PC-3 (cell line): ENCODE results near the gene NALCN. TPM values are rescaled to one million over a fixed set of nuclear protein-coding genes. Genes with fewer than 3 reads are reported as not detected.

Experiments
- ATAC-seq: fragments of 200-7000 bp; cut with Tn5 transposase; 2 replicates; pipeline ENCODE4 v1.9.1; 2020; ENCODE audit warnings: mild to moderate bottlenecking, moderate library complexity
- BruUV-seq: library from RNA; stranded (reverse); fragments of 400-500 nt; replicated peaks from 2 replicates; lab custom pipeline; 2021; lab: Mats Ljungman, UMichigan
- CTCF ChIA-PET: fragments of 300-600 bp; sonication (Branson Sonifier 250); formaldehyde crosslinking; loops from one replicate; lab custom pipeline; 2022; ENCODE audit warnings: antibody characterized with exemption; lab: Charles Lee
- POLR2A ChIA-PET: fragments of 300-600 bp; sonication (Branson Sonifier 250); formaldehyde crosslinking; loops from one replicate; lab custom pipeline; 2022; ENCODE audit warnings: antibody characterized with exemption; ENCODE audit not compliant: unreplicated experiment; lab: Charles Lee
- DNase-seq: peaks from one replicate; pipeline ENCODE4 v3.0.0-alpha.2; 2015
- H2AFZ ChIP-seq: fragments of 300-600 bp; sonication (generic); 2 replicates; pipeline ENCODE4 v1.6.0; 2016; ENCODE audit warnings: antibody characterized with exemption, low read length
- H3F3A ChIP-seq: fragments of 300-600 bp; sonication (generic); one replicate; pipeline ENCODE4 v1.6.0; 2017; ENCODE audit warnings: antibody characterized with exemption, low read length, control low read depth, mild to moderate bottlenecking; ENCODE audit not compliant: unreplicated experiment
- H3K27ac ChIP-seq: fragments of 300-600 bp; sonication (generic); 2 replicates; pipeline ENCODE4 v1.5.1; 2016; ENCODE audit warnings: mild to moderate bottlenecking, low read length
- H3K27me3 ChIP-seq: fragments of 300-600 bp; sonication (generic); 2 replicates; pipeline ENCODE4 v1.6.1; 2016; ENCODE audit warnings: low read length, mixed read lengths
- H3K36me3 ChIP-seq: fragments of 300-600 bp; sonication (generic); 2 replicates; pipeline ENCODE4 v1.6.1; 2016; ENCODE audit warnings: low read depth, mixed run types, low read length, mixed read lengths
- H3K4me1 ChIP-seq: fragments of 300-600 bp; sonication (generic); 2 replicates; pipeline ENCODE4 v1.5.1; 2016; ENCODE audit warnings: low read length; ENCODE audit not compliant: insufficient read depth
- H3K4me2 ChIP-seq: fragments of 300-600 bp; sonication (generic); 2 replicates; pipeline ENCODE4 v1.6.0; 2016; ENCODE audit warnings: low read length
- H3K4me3 ChIP-seq: fragments of 300-600 bp; sonication (generic); 2 replicates; pipeline ENCODE4 v1.5.1; 2016; ENCODE audit warnings: mild to moderate bottlenecking, low read length, mixed read lengths
- H3K79me2 ChIP-seq: fragments of 300-600 bp; sonication (generic); 2 replicates; pipeline ENCODE4 v1.6.1; 2017; ENCODE audit warnings: low read length, mixed read lengths
- H3K9ac ChIP-seq: fragments of 300-600 bp; sonication (generic); 2 replicates; pipeline ENCODE4 v1.6.0; 2016; ENCODE audit warnings: mild to moderate bottlenecking, low read length
- H3K9me2 ChIP-seq: fragments of 300-600 bp; sonication (generic); replicated peaks from 2 replicates; pipeline ENCODE4 v1.6.1; 2016; ENCODE audit warnings: mixed run types, low read length, mixed read lengths
- H3K9me3 ChIP-seq: fragments of 300-600 bp; sonication (generic); 2 replicates; pipeline ENCODE4 v1.6.1; 2016; ENCODE audit warnings: low read length, mixed read lengths
- H4K20me1 ChIP-seq: fragments of 300-600 bp; sonication (generic); 2 replicates; pipeline ENCODE4 v1.6.1; 2016; ENCODE audit warnings: low read length, mixed read lengths
- CTCF ChIP-seq: fragments of 300-600 bp; sonication (generic); conservative IDR thresholded peaks from 2 replicates; pipeline ENCODE4 v1.5.1; 2017; ENCODE audit warnings: antibody characterized with exemption, low read depth, mild to moderate bottlenecking, low read length
- EZH2 ChIP-seq: fragments of 300-600 bp; sonication (generic); IDR thresholded peaks from one replicate; pipeline ENCODE4 v1.6.1; 2017; ENCODE audit warnings: antibody characterized with exemption, mild to moderate bottlenecking, low read length; ENCODE audit not compliant: unreplicated experiment
- EZH2phosphoT487 ChIP-seq: fragments of 300-600 bp; sonication (generic); IDR thresholded peaks from 2 replicates; pipeline ENCODE4 v1.6.1; 2018; ENCODE audit warnings: mild to moderate bottlenecking, antibody characterized with exemption, low read length, borderline replicate concordance
- intact Hi-C: fragments of 100-400 bp; cut with micrococcal nuclease; formaldehyde crosslinking; loops from 2 replicates; pipeline ENCODE4 v1.9.0; 2023
- total RNA-seq: library from RNA; depleted of rRNA; stranded (reverse); fragments of >200 nt; gene quantifications from 2 replicates; pipeline ENCODE4 v1.2.3, GENCODE V29; 2014

The NALCN gene
- total RNA-seq, 1 experiment from 2014 or later, result 11.8 TPM

- POLR2A ChIA-PET, result no interaction called here
Measured at GRCh38 chr13:101360525-101360924, 55.8 kb downstream of the NALCN start.

DNA sequence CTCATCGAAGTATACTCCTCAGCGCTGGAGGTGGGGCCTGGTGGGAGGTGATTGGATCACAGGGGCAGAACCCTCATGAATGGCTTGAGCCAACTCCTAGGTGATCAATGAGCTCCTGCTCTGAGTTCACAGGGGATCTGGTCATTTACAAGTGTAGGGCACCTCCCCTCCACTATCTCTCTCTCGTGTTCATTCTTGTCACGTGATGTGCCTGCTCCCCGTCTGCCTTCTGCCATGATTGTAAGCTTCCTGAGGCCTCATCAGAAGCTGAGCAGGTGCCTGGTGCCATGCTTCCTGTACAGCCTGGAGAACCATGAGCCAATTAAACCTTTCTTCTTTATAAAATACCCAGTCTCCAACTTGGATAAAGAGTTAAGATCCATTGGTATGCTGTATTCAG, 61.4 kb downstream of the NALCN start:
- H3K27ac ChIP-seq, result no peak overlapping the region
- no peaks in the 10 kb centered on the region for H4K20me1 ChIP-seq
- H3K9me3 ChIP-seq, result no peaks in the 10 kb centered on the region
- intact Hi-C loops, result no loop called here
- ChIA-PET CTCF (no interaction called here), POLR2A (interaction anchor here (0.5 kb wide), 1 partner anchor 169 kb away, joined by 9 read pairs; no protein-coding TSS in a partner anchor)
- no TSS peak for BruUV-seq
- no peak overlapping the region for H3K4me3 ChIP-seq
- H3K27me3 ChIP-seq, result no peaks in the 10 kb centered on the region
- H3K4me2 ChIP-seq, result no peak overlapping the region
- no peaks in the 10 kb centered on the region for H3K9me2 ChIP-seq
- H3K9ac ChIP-seq, result no peak overlapping the region
- TF ChIP-seq CTCF, result no peak
- TF ChIP-seq EZH2, result no peak
- no peak for TF ChIP-seq EZH2phosphoT487
- no peak for ATAC-seq
- no peaks in the 10 kb centered on the region for H3F3A ChIP-seq
- H2AFZ ChIP-seq, result no peak overlapping the region
- no peaks in the 10 kb centered on the region for H3K4me1 ChIP-seq
- no peaks in the 10 kb centered on the region for H3K79me2 ChIP-seq
- DNase-seq, result no peak
- H3K36me3 ChIP-seq, result no peaks in the 10 kb centered on the region

More at GRCh38 chr13:101360525-101360924, 55.8 kb downstream of the NALCN start:
- CTCF ChIA-PET, result no interaction called here
- H2AFZ ChIP-seq, result no peak overlapping the region
- DNase-seq (peak; percentile 63), ATAC-seq (peak; percentile 85)
- H3K27ac ChIP-seq, result no peak overlapping the region
- H3K4me2 ChIP-seq, result no peak overlapping the region
- H3K79me2 ChIP-seq, result no peaks in the 10 kb centered on the region
- H3K27me3 ChIP-seq, result no peaks in the 10 kb centered on the region
- no peaks in the 10 kb centered on the region for H3K36me3 ChIP-seq
- no peaks in the 10 kb centered on the region for H3F3A ChIP-seq
- no TSS peak for BruUV-seq
- no peaks in the 10 kb centered on the region for H4K20me1 ChIP-seq
- intact Hi-C loops, result no loop called here
- no peaks in the 10 kb centered on the region for H3K9me3 ChIP-seq
- H3K9me2 ChIP-seq, result no peaks in the 10 kb centered on the region
- H3K4me3 ChIP-seq, result no peak overlapping the region
- TF ChIP-seq EZH2 (no peak), CTCF (no peak), EZH2phosphoT487 (no peak)
- peaks cover 12% of the 10 kb centered on the region for H3K4me1 ChIP-seq
- H3K9ac ChIP-seq, result no peak overlapping the region

DNA sequence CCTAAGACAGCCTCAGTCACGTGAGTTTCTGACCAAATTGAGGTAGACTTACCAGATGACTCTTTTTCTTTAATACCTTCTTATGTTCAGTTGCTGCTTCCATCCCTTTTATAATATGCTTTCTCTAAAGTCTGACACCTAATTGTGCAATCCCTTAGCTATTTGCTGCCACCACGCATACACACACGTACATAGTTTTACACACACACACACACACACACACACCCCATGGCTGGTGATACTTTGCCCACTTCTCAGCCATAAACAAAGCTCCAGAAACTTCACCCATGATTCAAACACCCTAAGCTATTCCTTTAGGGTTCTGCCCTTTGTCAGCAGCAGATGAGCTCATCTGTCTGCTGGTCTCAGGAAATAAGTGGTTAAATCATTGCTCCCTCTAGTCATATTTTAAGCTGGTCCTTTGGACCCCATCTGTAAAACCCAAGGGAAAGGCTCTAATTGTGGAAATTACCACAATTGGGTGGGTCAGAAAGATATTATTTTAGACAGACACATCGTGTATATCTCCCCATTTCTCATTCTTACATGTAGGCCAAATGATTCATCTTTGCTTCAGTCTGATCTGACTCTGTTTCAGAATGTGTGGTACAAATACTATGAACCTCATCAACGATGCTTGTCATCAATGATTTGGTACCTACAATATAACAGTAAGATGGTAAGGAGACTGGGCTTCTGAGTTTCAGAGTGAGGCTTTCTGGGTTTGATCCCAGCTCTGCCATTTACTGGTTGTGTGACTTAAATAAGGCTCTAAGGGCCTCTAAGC, 69.2 kb downstream of the NALCN start:
- TF ChIP-seq CTCF (no peak), EZH2phosphoT487 (no peak), EZH2 (no peak)
- H3K4me1 ChIP-seq, result peaks cover 6% of the 10 kb centered on the region; the same call in 1 of the 2 replicates
- ChIA-PET POLR2A (interaction anchor here (0.6 kb wide), 1 partner anchor 279 kb away, joined by 4 read pairs; no protein-coding TSS in a partner anchor), CTCF (no interaction called here)
- no peaks in the 10 kb centered on the region for H3K9me3 ChIP-seq
- no peaks in the 10 kb centered on the region for H3K79me2 ChIP-seq
- no peaks in the 10 kb centered on the region for H3F3A ChIP-seq
- no peaks in the 10 kb centered on the region for H3K36me3 ChIP-seq
- no peak overlapping the region for H2AFZ ChIP-seq
- H3K4me2 ChIP-seq, result no peak overlapping the region
- no peak overlapping the region for H3K9ac ChIP-seq
- intact Hi-C loops, result no loop called here
- no peak overlapping the region for H3K4me3 ChIP-seq
- DNase-seq, result no peak
- BruUV-seq, result no TSS peak
- H4K20me1 ChIP-seq, result no peaks in the 10 kb centered on the region
- H3K9me2 ChIP-seq, result no peaks in the 10 kb centered on the region
- ATAC-seq, result no peak
- H3K27me3 ChIP-seq, result no peaks in the 10 kb centered on the region
- no peak overlapping the region for H3K27ac ChIP-seq
